GM12874 (cell line): ENCODE data around the gene CUTA.

Experiments
- CTCF ChIP-seq: IDR thresholded peaks from 2 replicates; pipeline ENCODE4 v1.5.1; 2011; ENCODE audit warnings: low read depth, mild to moderate bottlenecking, control low read depth, low read length, moderate library complexity; ENCODE audit not compliant: insufficient read depth

Gene CUTA

DNA sequence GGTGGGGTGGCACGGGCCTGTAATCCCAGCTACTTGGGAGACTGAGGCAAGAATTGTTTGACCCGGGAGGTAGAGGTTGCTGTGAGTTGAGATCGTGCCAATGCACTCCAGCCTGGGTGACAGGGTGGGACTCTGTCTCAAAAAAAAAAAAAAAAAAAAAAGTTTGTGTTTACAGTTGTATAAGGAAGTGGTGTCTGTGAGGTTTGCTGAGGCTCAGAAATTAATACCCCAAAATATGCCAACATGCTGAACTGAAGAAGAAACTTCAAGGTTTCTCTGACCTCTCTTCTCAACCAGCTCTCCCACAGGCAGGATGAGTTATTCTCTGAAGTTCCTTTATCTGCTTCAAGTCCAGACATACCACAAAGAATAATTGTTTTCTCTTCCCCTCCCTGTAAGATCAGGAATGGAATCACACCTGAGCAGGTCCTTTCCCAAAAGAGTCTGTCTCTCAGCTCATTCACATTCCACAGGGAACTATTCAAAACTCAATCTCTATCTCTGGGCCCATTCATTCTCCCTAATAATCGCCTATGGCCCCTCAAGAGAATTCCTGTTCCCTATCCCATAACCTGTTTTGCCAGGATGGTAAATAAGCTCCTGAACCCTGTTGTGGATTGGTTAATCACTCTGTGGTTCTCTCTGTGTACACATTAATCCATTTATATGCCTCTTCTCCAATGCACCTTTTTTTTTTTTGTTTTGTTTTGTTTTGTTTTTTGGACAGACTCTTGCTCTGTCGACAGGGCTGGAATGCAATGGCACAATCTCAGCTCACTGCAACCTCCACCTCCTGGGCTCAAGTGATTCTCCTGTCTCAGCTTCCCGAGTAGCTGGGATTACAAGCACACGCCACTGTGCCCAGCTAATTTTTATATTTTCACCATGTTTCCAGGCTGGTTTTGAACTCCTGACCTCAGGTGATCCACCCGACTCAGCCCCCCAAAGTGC, 43.7 kb downstream of the CUTA start:
- no peak for TF ChIP-seq CTCF

DNA sequence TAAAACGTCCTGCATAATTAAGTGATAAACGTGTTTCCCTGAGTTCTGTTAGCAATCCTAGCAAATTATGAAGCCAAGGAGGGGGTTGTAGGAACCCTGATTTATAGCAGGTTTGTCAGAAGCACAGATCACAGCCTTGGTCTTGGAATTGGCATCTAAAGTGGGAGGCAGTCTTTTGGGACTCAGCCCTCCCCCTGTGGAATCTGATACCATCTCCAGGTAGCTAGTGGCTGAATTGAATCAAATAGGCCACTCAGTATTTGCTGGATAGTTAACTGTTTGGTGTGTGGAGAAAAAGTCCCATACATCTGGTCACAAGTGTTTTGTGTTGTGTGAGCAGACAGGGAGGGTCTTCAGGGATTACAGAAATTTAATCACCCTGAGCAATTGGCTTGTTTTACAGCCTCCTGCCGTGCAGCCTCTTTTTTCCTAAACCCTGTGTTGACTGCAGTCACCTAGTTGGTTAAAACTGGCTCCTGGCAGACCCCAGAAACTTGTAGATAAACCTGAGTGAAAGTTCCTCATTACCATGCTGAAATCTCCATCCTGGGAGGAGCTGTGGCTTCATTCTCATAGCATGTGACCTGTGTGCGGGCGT, 45.3 kb downstream of the CUTA start:
- TF ChIP-seq CTCF: no peak

- no peak for TF ChIP-seq CTCF
Measured at GRCh38 chr6:33367009-33367714, 50.7 kb downstream of the CUTA start.
